SK-N-SH (cell line): ENCODE measurements around the gene HINT3. TPM values are rescaled to one million over a fixed set of nuclear protein-coding genes. Genes with fewer than 3 reads are reported as not detected.

ENCODE experiments used
- CTCF ChIA-PET: fragments of 300-600, 350-600 bp; formaldehyde crosslinking; extraction: SDS; loops from one replicate; lab custom pipeline; 2021; lab: Yijun Ruan, JAX
- POLR2A ChIA-PET: fragments of 350-600 bp; sonication (Branson Sonifier 250); formaldehyde crosslinking; extraction: SDS; loops from one replicate; lab custom pipeline; 2020; ENCODE audit warnings: antibody characterized with exemption, inconsistent platforms; lab: Yijun Ruan, JAX
- DNase-seq: peaks from one replicate; pipeline ENCODE4 v3.0.0; 2012
- H2AFZ ChIP-seq: fragments of 200-600 bp; sonication (generic); 2 replicates; pipeline ENCODE4 v1.8.1; 2016; ENCODE audit warnings: antibody characterized with exemption, mild to moderate bottlenecking, low read depth
- H3F3A ChIP-seq: fragments of 200-600 bp; sonication (generic); replicated peaks from 2 replicates; pipeline ENCODE3; 2016; ENCODE audit warnings: antibody characterized with exemption, mild to moderate bottlenecking; ENCODE audit not compliant: insufficient read depth
- H3K27ac ChIP-seq, 2 experiments: fragments of 200-500 bp in 1 of 2; fragments of 200-600 bp in 1 of 2; sonication (Bioruptor generic) in 1 of 2; sonication (generic), shearing (Covaris generic) in 1 of 2; 2 replicates each; pipeline versions ENCODE4 v1.5.1 to v1.6.1; 2014 to 2016; ENCODE audit warnings: low read depth in 2 of 2, inconsistent platforms in 1 of 2, low read length in 1 of 2, mild to moderate bottlenecking in 1 of 2, mixed read lengths in 1 of 2
- H3K27me3 ChIP-seq: fragments of 200-600 bp; sonication (generic), shearing (Covaris generic); 2 replicates; pipeline ENCODE4 v1.6.1; 2016; ENCODE audit warnings: mixed run types; ENCODE audit not compliant: insufficient read depth
- H3K36me3 ChIP-seq, 2 experiments: fragments of 200-500 bp in 1 of 2; fragments of 200-600 bp in 1 of 2; sonication (Bioruptor generic) in 1 of 2; sonication (generic) in 1 of 2; replicated peaks in 1 of 2; 2 replicates each; pipeline versions ENCODE3 to v1.5.1; 2014 to 2016; ENCODE audit warnings: low read length in 1 of 2, mild to moderate bottlenecking in 1 of 2; ENCODE audit not compliant: insufficient read depth in 2 of 2, control insufficient read depth in 1 of 2
- H3K4me1 ChIP-seq, 2 experiments: fragments of 200-500 bp in 1 of 2; fragments of 200-600 bp in 1 of 2; sonication (Bioruptor generic) in 1 of 2; sonication (generic), shearing (Covaris generic) in 1 of 2; 2 replicates each; pipeline versions ENCODE4 v1.5.1 to v1.6.1; 2014 to 2016; ENCODE audit warnings: low read depth in 1 of 2, low read length in 1 of 2, mixed run types in 1 of 2; ENCODE audit not compliant: insufficient read depth in 2 of 2, control insufficient read depth in 1 of 2
- H3K4me2 ChIP-seq: fragments of 200-600 bp; sonication (generic), shearing (Covaris generic); 2 replicates; pipeline ENCODE4 v1.6.1; 2017; ENCODE audit warnings: mixed run types
- H3K4me3 ChIP-seq, 2 experiments: fragments of 200-500 bp in 1 of 2; fragments of 200-600 bp in 1 of 2; sonication (Bioruptor generic) in 1 of 2; sonication (generic), shearing (Covaris generic) in 1 of 2; 2 replicates each; pipeline versions ENCODE4 v1.5.1 to v1.8.1; 2014 to 2016; ENCODE audit warnings: low read depth in 2 of 2, inconsistent platforms in 1 of 2, low read length in 1 of 2, mild to moderate bottlenecking in 1 of 2, mixed read lengths in 1 of 2, moderate library complexity in 1 of 2
- H3K79me2 ChIP-seq: fragments of 200-600 bp; sonication (generic); 2 replicates; pipeline ENCODE4 v1.8.1; 2017; ENCODE audit warnings: mild to moderate bottlenecking; ENCODE audit not compliant: insufficient read depth
- H3K9ac ChIP-seq: fragments of 200-600 bp; sonication (generic); 2 replicates; pipeline ENCODE4 v1.6.1; 2017; ENCODE audit warnings: mixed run types
- H3K9me2 ChIP-seq: fragments of 200-600 bp; sonication (generic); 2 replicates; pipeline ENCODE4 v1.6.1; 2017; ENCODE audit warnings: mixed run types
- H3K9me3 ChIP-seq: fragments of 200-600 bp; sonication (generic); 2 replicates; pipeline ENCODE4 v1.6.1; 2017; ENCODE audit warnings: mixed run types, mild to moderate bottlenecking, moderate library complexity
- H4K20me1 ChIP-seq: fragments of 200-600 bp; sonication (generic); 2 replicates; pipeline ENCODE4 v1.6.1; 2017; ENCODE audit warnings: mild to moderate bottlenecking, mixed run types; ENCODE audit not compliant: insufficient read depth
- FOSL2 ChIP-seq: IDR thresholded peaks from 2 replicates; pipeline ENCODE4 v1.4.0; 2012; ENCODE audit warnings: low read depth, mild to moderate bottlenecking, moderate library complexity, borderline replicate concordance
- FOXM1 ChIP-seq: IDR thresholded peaks from 2 replicates; pipeline ENCODE4 v1.4.0; 2012; ENCODE audit warnings: low read depth, mild to moderate bottlenecking
- MEF2A ChIP-seq: IDR thresholded peaks from 2 replicates; pipeline ENCODE4 v1.4.0; 2012; ENCODE audit warnings: low read depth, borderline replicate concordance
- RFX5 ChIP-seq: IDR thresholded peaks from 2 replicates; pipeline ENCODE4 v1.6.1; 2012; ENCODE audit warnings: mild to moderate bottlenecking, improper control_type of control experiment, low read length
- TAF1 ChIP-seq: IDR thresholded peaks from 2 replicates; pipeline ENCODE4 v1.6.1; 2012; ENCODE audit warnings: low read depth, mild to moderate bottlenecking, low read length, moderate library complexity, borderline replicate concordance
- TCF12 ChIP-seq: IDR thresholded peaks from 2 replicates; pipeline ENCODE4 v1.4.0; 2012
- TEAD4 ChIP-seq: IDR thresholded peaks from 2 replicates; pipeline ENCODE4 v1.4.0; 2012; ENCODE audit warnings: mild to moderate bottlenecking, borderline replicate concordance; ENCODE audit not compliant: insufficient read depth
- YY1 ChIP-seq: IDR thresholded peaks from 2 replicates; pipeline ENCODE4 v1.4.0; 2012; ENCODE audit warnings: low read depth, mild to moderate bottlenecking
- WGBS: methylation state at CpG from one replicate; pipeline ENCODE4 v1.1.6; 2017; ENCODE audit warnings: low lambda C conversion rate; 5-methylcytosine and 5-hydroxymethylcytosine counted together
- polyA plus RNA-seq, 3 experiments: library from polyadenylated mRNA; depleted of rRNA; stranded (reverse); fragments of >200 nt; gene quantifications; 2 replicates each; pipeline ENCODE4 v1.2.3, GENCODE V29; 2012
- TF ChIP-seq, protein P1 (sequence below): IDR thresholded peaks from 2 replicates; pipeline ENCODE4 v1.4.0; 2012; ENCODE audit warnings: low read depth
- TF ChIP-seq, protein P2 (sequence below): fragments of 150-350 bp; IDR thresholded peaks from 2 replicates; pipeline ENCODE4 v1.6.1; 2016; ENCODE audit warnings: mild to moderate bottlenecking, low read depth, low read length

Gene HINT3
- polyA plus RNA-seq, 1 of the 3 experiments (the other 2 are of a cell fraction): 1.8 TPM

DNA sequence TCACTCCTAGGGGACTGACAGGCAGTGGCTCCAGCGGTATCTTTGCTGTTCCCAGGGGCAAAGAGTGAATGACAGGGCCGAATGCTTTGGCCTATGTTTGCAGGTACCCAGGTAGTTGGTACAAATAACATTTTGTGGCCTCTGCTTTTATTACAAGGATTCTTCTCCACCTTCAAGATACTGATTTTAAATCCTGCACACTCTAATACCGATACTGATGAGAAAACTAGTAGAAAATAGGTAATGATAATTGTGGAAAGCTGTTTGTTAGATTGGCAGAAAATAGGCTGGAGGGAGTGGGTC is 772 bp downstream of the HINT3 start:
- 9% methylated on average over 3 of the region's 3 CpGs for WGBS
- TF ChIP-seq FOSL2 (no peak), TEAD4 (no peak), TCF12 (no peak), TAF1 (no peak)
- TF ChIP-seq, protein P1, sequence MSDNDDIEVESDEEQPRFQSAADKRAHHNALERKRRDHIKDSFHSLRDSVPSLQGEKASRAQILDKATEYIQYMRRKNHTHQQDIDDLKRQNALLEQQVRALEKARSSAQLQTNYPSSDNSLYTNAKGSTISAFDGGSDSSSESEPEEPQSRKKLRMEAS: no peak
- TF ChIP-seq, all 33 proteins: peak for 0
- H4K20me1 ChIP-seq: no peaks in the 10 kb centered on the region
- H3K4me1 ChIP-seq: peaks cover 7 to 8% of the 10 kb centered on the region in 2 experiments; a peak in 3 of 4 replicates
- peak overlapping the region; percentile 92 for H3K9ac ChIP-seq
- no peak for DNase-seq
- ChIA-PET POLR2A (interaction anchor here (1.8 to 2.9 kb wide), 2 partner anchors 167 to 176 kb away, joined by 17 to 44 read pairs; partner anchors contain the start of gene NCOA7), CTCF (interaction anchor here (0.6 to 6.4 kb wide), 33 partner anchors 8 to 653 kb away, joined by 3 to 65 read pairs (median 4); partner anchors contain the start of genes NCOA7 and TRMT11)
- H3K9me2 ChIP-seq: no peaks in the 10 kb centered on the region
- peak overlapping the region; percentile 92 for H3K4me2 ChIP-seq
- peak overlapping the region; percentile 68 to 90; a peak in 3 of 4 replicates for H3K27ac ChIP-seq
- H3K9me3 ChIP-seq: no peaks in the 10 kb centered on the region
- no peaks in the 10 kb centered on the region for H3K27me3 ChIP-seq
- H3K79me2 ChIP-seq: peaks cover 14% of the 10 kb centered on the region; the same call in 1 of the 2 replicates
- H3F3A ChIP-seq: peaks cover 4% of the 10 kb centered on the region
- peak overlapping the region; percentile 79 to 96 for H3K4me3 ChIP-seq
- peaks cover 0 to 2% of the 10 kb centered on the region in 2 experiments for H3K36me3 ChIP-seq
- peak overlapping the region; percentile 90 for H2AFZ ChIP-seq

- Histone ChIP-seq H3K9ac (no peak overlapping the region; the same call in 1 of the 2 replicates), H3K9me3 (no peaks in the 10 kb centered on the region), H2AFZ (peak overlapping the region; percentile 90; the same call in 1 of the 2 replicates), H3K27ac (no peak overlapping the region), H3K4me3 (peak overlapping the region in 1 of 2 experiments; percentile 96; a peak in 3 of 4 replicates), H3F3A (peaks cover 4% of the 10 kb centered on the region), H3K4me1 (peaks cover 8% of the 10 kb centered on the region in 2 experiments; a peak in 3 of 4 replicates), H3K9me2 (no peaks in the 10 kb centered on the region), H3K4me2 (peak overlapping the region; percentile 92), H3K36me3 (peaks cover 0 to 2% of the 10 kb centered on the region in 2 experiments), H4K20me1 (no peaks in the 10 kb centered on the region), H3K27me3 (no peaks in the 10 kb centered on the region), H3K79me2 (peaks cover 14% of the 10 kb centered on the region; the same call in 1 of the 2 replicates)
- ChIA-PET POLR2A (interaction anchor here (1.8 to 2.9 kb wide), 2 partner anchors 167 to 177 kb away, joined by 17 to 44 read pairs; partner anchors contain the start of gene NCOA7), CTCF (interaction anchor here (0.6 to 6.4 kb wide), 17 partner anchors 8 to 644 kb away, joined by 3 to 65 read pairs (median 7); partner anchors contain the start of genes NCOA7 and TRMT11)
- TF ChIP-seq, protein P2, sequence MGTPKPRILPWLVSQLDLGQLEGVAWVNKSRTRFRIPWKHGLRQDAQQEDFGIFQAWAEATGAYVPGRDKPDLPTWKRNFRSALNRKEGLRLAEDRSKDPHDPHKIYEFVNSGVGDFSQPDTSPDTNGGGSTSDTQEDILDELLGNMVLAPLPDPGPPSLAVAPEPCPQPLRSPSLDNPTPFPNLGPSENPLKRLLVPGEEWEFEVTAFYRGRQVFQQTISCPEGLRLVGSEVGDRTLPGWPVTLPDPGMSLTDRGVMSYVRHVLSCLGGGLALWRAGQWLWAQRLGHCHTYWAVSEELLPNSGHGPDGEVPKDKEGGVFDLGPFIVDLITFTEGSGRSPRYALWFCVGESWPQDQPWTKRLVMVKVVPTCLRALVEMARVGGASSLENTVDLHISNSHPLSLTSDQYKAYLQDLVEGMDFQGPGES: no peak
- TF ChIP-seq FOXM1: no peak
- TF ChIP-seq TAF1: no peak
- no peak for TF ChIP-seq FOSL2
- TF ChIP-seq MEF2A: no peak
- TF ChIP-seq YY1: no peak
- TF ChIP-seq RFX5: no peak
- DNase-seq: no peak
- WGBS: 61% methylated on average over 4 of the region's 4 CpGs
Measured at GRCh38 chr6:125957845-125958244, 1.3 kb downstream of the HINT3 start.
